Natural killer cell (primary cell): ENCODE measurements around the gene XPOT. TPM values are rescaled to one million over a fixed set of nuclear protein-coding genes. Genes with fewer than 3 reads are reported as not detected.

ENCODE experiments used
- ATAC-seq, 3 donors: fragments of 150-1000 bp in 2 of 3; fragments of 200-7000 bp in 1 of 3; cut with Tn5 transposase; 1 replicate in 1 of 3; 2 replicates in 2 of 3; pipeline ENCODE4 v1.10.0; 2021; ENCODE audit warnings: mild to moderate bottlenecking in 2 of 3, moderate library complexity in 2 of 3
- DNase-seq, 2 donors: peaks; one replicate each; pipeline versions ENCODE4 v3.0.0 to v3.0.0-alpha.2; 2013 to 2021; ENCODE audit warnings: mixed read lengths in 1 of 2
- H3K27ac ChIP-seq: one replicate; pipeline ENCODE4 v1.5.1; 2013; ENCODE audit warnings: mild to moderate bottlenecking, low read length
- H3K27me3 ChIP-seq: one replicate; pipeline ENCODE4 v1.6.1; 2013; ENCODE audit warnings: low read length; ENCODE audit not compliant: control insufficient read depth, insufficient read depth
- H3K36me3 ChIP-seq: one replicate; pipeline ENCODE4 v1.6.1; 2013; ENCODE audit warnings: low read length; ENCODE audit not compliant: control insufficient read depth, insufficient read depth
- H3K4me1 ChIP-seq: one replicate; pipeline ENCODE4 v1.6.1; 2013; ENCODE audit warnings: low read length; ENCODE audit not compliant: control insufficient read depth, insufficient read depth
- H3K4me3 ChIP-seq: one replicate; pipeline ENCODE4 v1.5.1; 2013; ENCODE audit warnings: low read length
- H3K9me3 ChIP-seq: one replicate; pipeline ENCODE4 v1.6.1; 2013; ENCODE audit warnings: low read length; ENCODE audit not compliant: control insufficient read depth, insufficient read depth
- H3K27ac Mint-ChIP-seq, 2 donors: one replicate each; pipeline ENCODE4 v1.8.0; 2022; ENCODE audit warnings: mild to moderate bottlenecking in 2 of 2, mixed read lengths in 2 of 2, moderate library complexity in 1 of 2
- H3K27me3 Mint-ChIP-seq, 2 donors: one replicate each; pipeline ENCODE4 v1.8.0; 2022; ENCODE audit warnings: low read depth in 2 of 2, mixed read lengths in 2 of 2
- H3K36me3 Mint-ChIP-seq: one replicate; pipeline ENCODE4 v1.8.0; 2022; ENCODE audit warnings: mixed read lengths
- H3K4me1 Mint-ChIP-seq, 2 donors: one replicate each; pipeline ENCODE4 v1.8.0; 2022; ENCODE audit warnings: mixed read lengths in 2 of 2
- H3K4me3 Mint-ChIP-seq: one replicate; pipeline ENCODE4 v1.8.0; 2022; ENCODE audit warnings: mild to moderate bottlenecking, moderate library complexity, mixed read lengths
- H3K9me3 Mint-ChIP-seq, 2 donors: one replicate each; pipeline ENCODE4 v1.8.0; 2022; ENCODE audit warnings: mixed read lengths in 2 of 2
- WGBS: methylation state at CpG from one replicate; pipeline ENCODE4 v1.1.7; 2013; ENCODE audit warnings: missing lambda C conversion rate; ENCODE audit not compliant: insufficient coverage; 5-methylcytosine and 5-hydroxymethylcytosine counted together
- intact Hi-C: fragments of 100-400 bp; cut with micrococcal nuclease; formaldehyde crosslinking; loops from one replicate; pipeline ENCODE4 v1.14.2; 2022
- total RNA-seq, 4 donors: library from RNA; stranded (reverse); fragments of 120-200 nt in 1 of 4; gene quantifications; one replicate each; pipeline versions ENCODE4 v1.2.3 to v1.2.4, GENCODE V29; 2013 to 2022
- TF ChIP-seq, protein P1 (sequence below): fragments of 200-600 bp; IDR thresholded peaks from one replicate; pipeline ENCODE4 v1.8.0; 2022; ENCODE audit warnings: antibody characterized with exemption

XPOT gene
- total RNA-seq, 3 donors from 2014 or later (not counting 1 experiment from before 2014, with no cell fraction given) = 39.8 to 51.5 (median 45.0) TPM

DNA sequence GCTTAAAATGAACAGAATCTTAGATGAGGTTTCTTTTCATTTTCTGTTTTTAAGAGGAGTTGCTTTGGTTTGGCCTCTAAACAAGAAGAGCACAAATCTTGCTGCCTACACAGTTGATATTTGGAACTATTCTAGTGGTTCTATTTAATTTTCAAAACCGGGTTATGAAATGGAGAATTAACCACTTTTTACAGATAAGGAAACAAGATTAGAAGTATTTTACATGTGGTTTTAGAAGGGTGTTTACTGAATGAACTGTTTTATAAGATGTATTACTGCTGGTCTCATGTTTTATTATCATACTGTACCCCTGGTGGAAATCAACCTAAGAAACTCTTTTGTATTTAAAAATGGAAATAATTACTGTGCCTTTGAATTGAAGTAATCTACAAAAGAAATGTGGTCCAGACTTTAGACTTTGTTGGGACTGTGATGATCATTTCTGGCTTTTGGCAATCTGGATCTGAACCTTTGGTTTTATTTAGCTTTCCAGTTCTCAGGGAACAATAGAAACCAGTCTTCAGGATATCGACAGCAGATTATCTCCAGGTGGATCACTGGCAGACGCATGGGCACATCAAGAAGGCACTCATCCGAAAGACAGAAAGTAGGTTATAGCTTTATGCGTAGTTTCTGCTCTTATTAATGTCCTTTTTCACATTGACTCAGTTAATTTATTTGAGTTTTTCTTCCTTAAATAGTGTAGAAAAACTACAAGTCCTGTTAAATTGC lies 91.0 kb downstream of the XPOT start:
- Mint-ChIP-seq H3K9me3 (no peaks in the 10 kb centered on the region), H3K4me1 (peaks cover 7 to 10% of the 10 kb centered on the region in 2 donors), H3K36me3 (peaks cover 3% of the 10 kb centered on the region), H3K27me3 (no peaks in the 10 kb centered on the region), H3K4me3 (peak overlapping the region; percentile 9), H3K27ac (peak overlapping the region; percentile 65 to 76)
- Histone ChIP-seq H3K27me3 (no peaks in the 10 kb centered on the region), H3K9me3 (no peaks in the 10 kb centered on the region), H3K4me1 (no peaks in the 10 kb centered on the region), H3K36me3 (peaks cover 59% of the 10 kb centered on the region), H3K4me3 (no peak overlapping the region), H3K27ac (no peak overlapping the region)
- intact Hi-C loops = no loop called here
- 90% methylated on average over 4 of the region's 5 CpGs for WGBS
- TF ChIP-seq, protein P1, sequence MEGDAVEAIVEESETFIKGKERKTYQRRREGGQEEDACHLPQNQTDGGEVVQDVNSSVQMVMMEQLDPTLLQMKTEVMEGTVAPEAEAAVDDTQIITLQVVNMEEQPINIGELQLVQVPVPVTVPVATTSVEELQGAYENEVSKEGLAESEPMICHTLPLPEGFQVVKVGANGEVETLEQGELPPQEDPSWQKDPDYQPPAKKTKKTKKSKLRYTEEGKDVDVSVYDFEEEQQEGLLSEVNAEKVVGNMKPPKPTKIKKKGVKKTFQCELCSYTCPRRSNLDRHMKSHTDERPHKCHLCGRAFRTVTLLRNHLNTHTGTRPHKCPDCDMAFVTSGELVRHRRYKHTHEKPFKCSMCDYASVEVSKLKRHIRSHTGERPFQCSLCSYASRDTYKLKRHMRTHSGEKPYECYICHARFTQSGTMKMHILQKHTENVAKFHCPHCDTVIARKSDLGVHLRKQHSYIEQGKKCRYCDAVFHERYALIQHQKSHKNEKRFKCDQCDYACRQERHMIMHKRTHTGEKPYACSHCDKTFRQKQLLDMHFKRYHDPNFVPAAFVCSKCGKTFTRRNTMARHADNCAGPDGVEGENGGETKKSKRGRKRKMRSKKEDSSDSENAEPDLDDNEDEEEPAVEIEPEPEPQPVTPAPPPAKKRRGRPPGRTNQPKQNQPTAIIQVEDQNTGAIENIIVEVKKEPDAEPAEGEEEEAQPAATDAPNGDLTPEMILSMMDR = no peak
- peak in 1 of 3 donors; percentile 46 for ATAC-seq
- no peak for DNase-seq

DNA sequence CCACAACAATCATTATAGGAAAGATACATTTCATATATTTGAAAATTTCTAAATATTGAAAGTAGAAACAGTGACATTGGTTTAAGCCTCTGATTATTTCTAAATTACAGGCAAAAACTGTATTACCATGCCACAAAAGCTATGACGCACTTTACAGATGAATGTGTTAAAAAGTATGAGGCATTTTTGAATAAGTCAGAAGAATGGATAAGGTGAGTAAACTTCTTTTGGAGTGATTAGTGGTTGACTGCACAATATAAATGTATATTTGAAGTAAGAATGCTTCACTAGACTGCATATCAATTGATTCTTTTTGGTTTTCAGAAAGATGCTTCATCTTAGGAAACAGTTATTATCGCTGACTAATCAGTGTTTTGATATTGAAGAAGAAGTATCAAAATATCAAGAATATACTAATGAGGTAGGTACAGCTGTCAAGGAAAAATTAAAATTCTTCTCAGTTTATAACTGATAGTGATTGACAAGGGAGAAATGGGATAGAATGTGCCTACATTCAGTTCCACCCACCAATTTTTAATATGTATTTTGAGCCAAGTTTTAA lies 92.7 kb downstream of the XPOT start:
- Mint-ChIP-seq H3K4me3 (no peak overlapping the region), H3K9me3 (no peaks in the 10 kb centered on the region), H3K4me1 (peaks cover 7 to 10% of the 10 kb centered on the region in 2 donors), H3K27ac (no peak overlapping the region), H3K36me3 (peaks cover 7% of the 10 kb centered on the region), H3K27me3 (no peaks in the 10 kb centered on the region)
- TF ChIP-seq, protein P1 = no peak
- WGBS = 100% methylated on average over 2 of the region's 2 CpGs
- Histone ChIP-seq H3K27ac (no peak overlapping the region), H3K27me3 (no peaks in the 10 kb centered on the region), H3K36me3 (peaks cover 64% of the 10 kb centered on the region), H3K4me1 (no peaks in the 10 kb centered on the region), H3K9me3 (no peaks in the 10 kb centered on the region), H3K4me3 (no peak overlapping the region)
- ATAC-seq = no peak
- intact Hi-C loops = no loop called here
- no peak for DNase-seq

DNA sequence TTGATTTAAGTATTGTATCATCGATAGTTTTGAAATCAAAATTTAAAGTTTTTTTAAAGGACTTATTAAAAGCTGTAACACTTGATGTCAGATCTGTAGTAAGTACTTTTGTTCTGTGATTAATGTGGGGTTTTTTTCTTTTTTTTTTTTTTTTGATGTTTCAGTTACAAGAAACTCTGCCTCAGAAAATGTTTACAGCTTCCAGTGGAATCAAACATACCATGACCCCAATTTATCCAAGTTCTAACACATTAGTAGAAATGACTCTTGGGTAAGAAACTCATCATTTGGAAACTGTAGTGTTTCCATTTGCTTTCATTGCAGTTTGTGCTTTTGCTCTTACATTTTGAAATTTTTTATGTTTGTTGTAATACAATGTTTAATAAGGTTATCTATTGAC lies 93.3 kb downstream of the XPOT start:
- intact Hi-C loops = no loop called here
- Mint-ChIP-seq H3K27me3 (no peaks in the 10 kb centered on the region), H3K4me1 (peaks cover 9 to 11% of the 10 kb centered on the region in 2 donors), H3K9me3 (no peaks in the 10 kb centered on the region), H3K4me3 (no peak overlapping the region), H3K36me3 (peaks cover 7% of the 10 kb centered on the region), H3K27ac (peak overlapping the region in 1 of 2 donors; percentile 31)
- TF ChIP-seq, protein P1 = no peak
- no peak overlapping the region for H3K27ac ChIP-seq
- H3K4me1 ChIP-seq = no peaks in the 10 kb centered on the region
- H3K27me3 ChIP-seq = no peaks in the 10 kb centered on the region
- H3K9me3 ChIP-seq = no peaks in the 10 kb centered on the region
- no CpG with 5 or more reads among the region's 1 CpG for WGBS
- no peak overlapping the region for H3K4me3 ChIP-seq
- H3K36me3 ChIP-seq = peaks cover 64% of the 10 kb centered on the region
- no peak for ATAC-seq
- no peak for DNase-seq
